ENCODE measurements around the gene PEMT.

PEMT gene

DNA sequence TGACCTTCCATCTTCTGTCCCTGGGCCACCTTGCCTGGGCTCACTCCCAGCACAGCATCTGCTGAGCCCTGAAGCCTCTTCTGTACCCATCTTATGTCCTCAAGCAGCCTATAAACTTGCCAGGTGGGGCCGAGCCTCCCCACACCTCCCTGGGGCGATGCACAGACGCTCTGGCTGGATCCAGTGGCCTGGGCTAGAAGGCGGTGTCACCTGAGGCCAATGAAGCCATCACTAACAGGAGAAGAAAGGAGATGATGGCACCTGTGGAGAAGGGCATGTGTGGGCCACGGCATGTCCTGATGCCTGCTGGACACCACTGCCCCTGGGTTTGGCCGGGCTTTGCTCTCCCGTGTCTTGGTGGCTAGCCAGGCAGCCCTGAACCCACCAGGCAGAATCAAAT lies 45.5 kb downstream of the PEMT start:
- no peaks in the 10 kb centered on the region for H3K4me1 Mint-ChIP-seq
- no peak for ATAC-seq (replicated peaks)
- peaks cover 1 to 3% of the 10 kb centered on the region in 2 donors for H3K36me3 Mint-ChIP-seq
- H3K9me3 Mint-ChIP-seq = no peaks in the 10 kb centered on the region
- H3K27ac Mint-ChIP-seq = no peak overlapping the region
- DNase-seq = no peak
- H3K4me3 Mint-ChIP-seq = no peak overlapping the region
- H3K27me3 Mint-ChIP-seq = no peaks in the 10 kb centered on the region

DNA sequence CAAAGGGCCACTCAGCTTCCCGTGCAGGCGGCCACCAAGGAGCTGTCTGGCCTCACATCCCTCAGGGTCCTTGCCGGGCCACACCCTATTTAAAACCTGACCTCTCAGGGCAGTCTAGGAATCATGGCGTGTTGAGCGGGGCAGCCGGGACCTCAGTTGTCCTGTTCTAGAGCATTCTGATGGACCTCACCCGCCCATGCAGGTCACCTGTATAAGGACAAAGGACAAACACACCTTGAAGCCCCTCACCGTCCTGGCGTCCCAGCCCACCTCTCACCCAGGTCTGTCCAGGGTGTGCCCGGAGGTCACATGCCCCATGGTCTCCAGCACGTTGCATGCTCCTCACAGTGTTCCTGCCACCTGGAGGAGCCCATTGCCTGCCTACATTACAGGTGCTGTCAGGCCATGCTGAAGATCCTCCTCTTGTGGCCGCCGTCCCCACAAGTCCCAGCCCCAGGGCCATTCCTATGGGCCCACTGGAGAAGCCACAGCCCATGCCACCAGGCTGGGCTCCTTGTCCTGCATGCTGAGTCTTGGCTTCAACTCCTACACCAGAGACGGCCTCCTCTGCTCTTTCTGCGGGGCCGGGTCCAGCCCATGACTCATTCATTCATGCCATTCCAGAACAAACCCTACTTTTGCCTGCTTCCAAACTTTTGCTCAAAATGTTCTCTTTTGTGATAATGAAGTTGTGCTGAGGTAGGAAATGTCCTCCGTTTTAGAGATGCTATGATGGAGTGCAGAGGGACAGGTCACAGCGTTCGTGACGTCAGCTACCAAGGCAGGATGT lies 46.3 kb downstream of the PEMT start:
- Mint-ChIP-seq H3K9me3 (no peaks in the 10 kb centered on the region), H3K36me3 (peaks cover 1 to 3% of the 10 kb centered on the region in 2 donors), H3K27me3 (no peaks in the 10 kb centered on the region), H3K4me1 (no peaks in the 10 kb centered on the region), H3K4me3 (no peak overlapping the region), H3K27ac (no peak overlapping the region)
- no peak for DNase-seq
- ATAC-seq (replicated peaks) = no peak

DNA sequence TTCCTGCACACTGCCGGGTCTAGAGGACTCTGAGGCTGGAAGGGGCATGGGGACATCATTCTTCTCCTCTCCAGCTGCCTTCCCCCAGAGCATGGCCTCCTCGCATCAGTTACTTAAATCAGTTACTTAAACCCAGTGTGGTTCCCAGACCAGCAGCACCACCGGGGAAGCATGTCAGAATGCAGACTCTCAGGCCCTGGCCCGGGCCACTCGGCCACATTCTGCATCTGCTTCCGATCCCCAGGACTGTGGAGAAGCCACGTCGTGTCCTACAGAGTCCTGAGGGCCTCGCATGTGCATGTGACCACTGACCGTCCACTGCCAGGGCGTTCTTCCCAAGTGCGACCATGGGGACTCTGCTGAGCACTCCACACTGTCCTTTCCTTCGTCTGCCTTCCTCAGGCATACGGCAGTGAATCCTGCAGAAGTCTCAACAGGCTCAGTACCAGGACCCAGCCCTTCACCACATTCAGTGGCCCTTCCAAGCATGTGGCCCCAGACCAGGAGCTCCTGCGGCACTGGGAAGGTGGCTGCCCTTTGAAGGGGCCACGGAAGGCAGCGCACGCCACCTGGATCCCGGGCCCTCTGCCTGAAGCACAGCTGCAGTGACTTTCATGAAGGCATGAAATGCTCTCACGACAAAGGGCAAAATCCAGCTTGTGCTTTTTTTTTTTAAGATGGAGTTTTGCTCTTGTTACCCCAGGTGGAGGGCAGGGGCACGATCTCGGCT lies 48.4 kb downstream of the PEMT start:
- H3K36me3 Mint-ChIP-seq = peaks cover 1 to 3% of the 10 kb centered on the region in 2 donors
- H3K4me3 Mint-ChIP-seq = no peak overlapping the region
- H3K27me3 Mint-ChIP-seq = no peaks in the 10 kb centered on the region
- H3K4me1 Mint-ChIP-seq = no peaks in the 10 kb centered on the region
- H3K27ac Mint-ChIP-seq = no peak overlapping the region
- no peak for ATAC-seq (replicated peaks)
- no peak for DNase-seq
- H3K9me3 Mint-ChIP-seq = no peaks in the 10 kb centered on the region

DNA sequence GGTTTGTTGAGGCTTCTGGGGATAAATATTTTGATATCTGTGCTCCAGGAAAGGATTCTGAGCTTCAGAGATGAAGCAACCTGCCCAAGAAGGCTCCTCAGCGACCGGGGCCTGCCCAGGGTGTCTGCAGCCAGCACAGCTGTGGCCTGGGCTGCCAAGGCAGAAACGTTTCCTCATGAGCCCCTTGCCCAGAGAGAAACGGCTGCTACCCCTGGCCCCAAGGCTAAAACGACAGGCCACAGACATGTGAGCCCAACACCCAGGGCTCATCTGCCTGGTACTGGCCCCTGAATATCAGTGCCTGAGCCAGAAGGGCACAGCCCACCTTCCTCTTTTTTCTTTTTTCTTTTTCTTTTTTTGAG lies 49.9 kb downstream of the PEMT start:
- DNase-seq (no peak), ATAC-seq (replicated peaks) (no peak)
- peaks cover 1 to 3% of the 10 kb centered on the region in 2 donors for H3K36me3 Mint-ChIP-seq
- H3K27ac Mint-ChIP-seq = no peak overlapping the region
- no peak overlapping the region for H3K4me3 Mint-ChIP-seq
- no peaks in the 10 kb centered on the region for H3K4me1 Mint-ChIP-seq
- no peaks in the 10 kb centered on the region for H3K27me3 Mint-ChIP-seq
- H3K9me3 Mint-ChIP-seq = no peaks in the 10 kb centered on the region

DNA sequence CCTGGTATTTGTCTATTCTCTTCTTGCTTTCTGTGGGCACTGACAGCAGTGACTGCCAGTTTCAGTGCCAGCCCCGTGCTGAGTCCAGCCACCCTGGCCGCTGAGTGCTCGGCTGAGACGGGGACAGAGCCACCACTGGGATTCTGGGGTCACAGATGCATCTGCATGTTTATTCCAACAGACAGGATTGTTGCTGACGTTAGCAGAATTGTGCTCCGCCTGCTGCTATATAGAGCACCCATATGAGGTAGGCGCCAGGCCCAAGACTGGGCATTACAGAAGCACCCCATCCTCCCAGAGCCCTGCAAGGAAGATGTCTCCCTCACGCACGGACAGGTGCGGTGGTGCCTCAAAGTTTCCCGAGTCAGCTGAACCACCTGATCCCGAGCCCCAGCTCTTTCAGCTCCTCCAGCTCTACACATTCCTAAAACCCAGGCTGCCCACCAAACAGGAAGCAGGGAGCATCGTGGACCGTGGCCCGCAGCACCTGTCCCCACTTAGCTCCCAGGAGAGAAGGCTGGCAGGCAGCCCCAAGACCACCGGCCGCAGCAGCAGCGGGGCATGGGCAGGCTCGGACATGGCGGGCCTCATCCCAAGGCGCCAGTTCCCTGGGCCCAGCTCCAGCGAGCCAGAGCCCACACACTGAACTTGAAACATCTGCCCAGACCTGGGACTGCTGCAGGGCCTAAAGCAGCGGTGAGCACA lies 50.4 kb downstream of the PEMT start:
- no peak overlapping the region for H3K27ac Mint-ChIP-seq
- H3K4me3 Mint-ChIP-seq = no peak overlapping the region
- no peak for ATAC-seq (replicated peaks)
- H3K4me1 Mint-ChIP-seq = no peaks in the 10 kb centered on the region
- H3K36me3 Mint-ChIP-seq = peaks cover 1 to 3% of the 10 kb centered on the region in 2 donors
- no peaks in the 10 kb centered on the region for H3K27me3 Mint-ChIP-seq
- H3K9me3 Mint-ChIP-seq = no peaks in the 10 kb centered on the region
- no peak for DNase-seq

DNA sequence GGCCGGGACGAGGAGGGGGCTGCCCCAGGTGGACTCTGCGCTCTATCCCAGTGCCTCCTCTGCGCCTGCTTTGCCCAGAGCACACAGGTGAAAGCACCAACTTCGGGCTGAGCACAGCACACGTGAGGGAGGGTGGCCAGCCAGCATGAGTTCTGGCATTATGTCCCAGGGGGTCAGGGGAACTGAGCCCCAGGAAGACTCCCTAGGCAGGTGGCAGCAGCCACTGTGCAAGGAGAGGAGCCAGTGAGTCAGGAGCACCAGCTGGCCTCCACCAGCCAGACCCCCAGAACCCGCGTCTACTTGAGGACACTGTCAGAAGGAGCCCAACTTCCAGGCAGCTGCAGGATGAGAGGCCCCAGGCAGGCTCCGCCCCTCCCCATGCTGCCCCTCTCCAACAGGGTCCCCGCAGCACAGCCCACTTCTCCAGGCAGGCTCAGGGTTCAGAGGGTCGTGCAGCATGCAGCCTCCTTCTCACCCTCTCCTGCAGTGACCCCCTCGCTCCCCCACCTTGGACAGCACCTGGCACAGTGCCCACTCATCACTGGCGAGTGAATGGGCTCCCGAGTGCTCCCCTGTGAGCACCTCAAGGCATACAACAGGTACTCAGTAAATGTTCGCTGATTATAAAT lies 51.1 kb downstream of the PEMT start:
- Mint-ChIP-seq H3K4me1 (no peaks in the 10 kb centered on the region), H3K27me3 (no peaks in the 10 kb centered on the region), H3K27ac (no peak overlapping the region), H3K36me3 (peaks cover 0 to 3% of the 10 kb centered on the region in 2 donors), H3K9me3 (no peaks in the 10 kb centered on the region), H3K4me3 (no peak overlapping the region)
- DNase-seq (no peak), ATAC-seq (replicated peaks) (no peak)

DNA sequence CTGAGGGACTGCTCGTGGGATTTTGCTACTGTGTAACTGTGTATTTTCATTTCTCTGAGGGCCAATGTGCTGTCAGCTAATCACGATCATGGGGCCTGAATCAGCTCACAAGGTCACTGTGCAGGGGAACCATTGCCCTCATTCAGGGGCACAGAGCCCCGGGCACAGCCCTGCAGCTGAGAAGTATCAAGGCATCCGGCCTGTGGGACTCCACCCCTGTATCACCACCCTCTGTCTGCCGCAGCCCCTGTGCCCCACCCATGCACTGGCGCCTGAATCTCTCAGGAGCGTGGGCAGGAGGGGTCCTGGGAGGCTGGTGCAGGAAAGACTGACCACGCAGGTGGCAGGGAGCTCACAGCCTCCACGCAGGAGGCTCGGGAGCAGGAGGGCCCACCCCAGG lies 51.9 kb downstream of the PEMT start:
- ATAC-seq (replicated peaks) (no peak), DNase-seq (no peak)
- Mint-ChIP-seq H3K9me3 (no peaks in the 10 kb centered on the region), H3K36me3 (peaks cover 0 to 3% of the 10 kb centered on the region in 2 donors), H3K27me3 (no peaks in the 10 kb centered on the region), H3K4me1 (no peaks in the 10 kb centered on the region), H3K27ac (no peak overlapping the region), H3K4me3 (no peak overlapping the region)

DNA sequence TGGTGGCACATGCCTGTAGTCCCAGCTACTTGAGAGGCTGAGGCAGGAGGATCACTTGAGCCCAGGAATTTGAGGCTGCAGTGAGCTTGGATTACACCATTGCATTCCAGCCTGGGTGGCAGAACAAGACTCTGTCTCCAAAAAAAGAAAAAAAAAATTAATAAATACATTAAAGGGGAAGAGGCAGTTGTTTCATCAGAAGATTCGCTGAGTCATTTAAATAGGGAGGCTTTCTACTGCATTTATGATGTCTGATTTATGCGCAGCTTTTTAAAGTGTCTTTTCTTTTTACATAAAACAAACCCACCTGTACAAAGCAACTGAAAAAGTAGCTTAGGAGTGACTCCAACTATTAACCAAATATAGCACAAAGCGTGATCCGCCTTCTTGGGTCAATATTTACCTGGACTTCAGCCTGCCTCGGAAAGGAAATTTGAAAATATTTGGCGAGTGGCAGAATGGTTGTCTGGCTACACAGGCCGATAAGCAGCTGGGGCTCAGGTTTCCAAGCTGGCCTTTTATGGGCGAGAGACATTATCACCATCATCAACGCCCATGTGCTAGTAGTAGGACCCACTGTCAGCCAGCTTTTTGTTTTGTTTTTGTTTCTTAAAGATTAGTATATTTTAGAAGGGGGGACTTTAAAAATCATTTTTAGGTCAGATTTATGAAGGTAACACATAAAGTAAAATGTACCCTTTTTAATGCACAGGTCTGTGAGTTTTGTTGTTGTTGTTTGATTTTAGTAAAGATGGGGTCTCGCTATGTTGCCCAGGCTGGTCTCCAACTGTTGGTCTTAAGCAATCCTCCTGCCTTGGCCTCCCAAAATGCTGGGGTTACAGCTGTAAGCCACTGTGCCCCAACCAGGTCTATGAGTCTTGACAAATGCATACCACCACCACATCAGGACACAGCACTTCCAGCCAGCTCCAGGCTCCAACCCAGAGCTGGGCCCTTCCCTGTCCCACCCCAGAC lies 52.8 kb downstream of the PEMT start:
- Mint-ChIP-seq H3K4me3 (no peak overlapping the region), H3K4me1 (no peaks in the 10 kb centered on the region), H3K36me3 (peaks cover 0 to under 1% of the 10 kb centered on the region in 2 donors), H3K9me3 (no peaks in the 10 kb centered on the region), H3K27me3 (no peaks in the 10 kb centered on the region), H3K27ac (no peak overlapping the region)
- ATAC-seq (replicated peaks) (no peak), DNase-seq (no peak)

DNA sequence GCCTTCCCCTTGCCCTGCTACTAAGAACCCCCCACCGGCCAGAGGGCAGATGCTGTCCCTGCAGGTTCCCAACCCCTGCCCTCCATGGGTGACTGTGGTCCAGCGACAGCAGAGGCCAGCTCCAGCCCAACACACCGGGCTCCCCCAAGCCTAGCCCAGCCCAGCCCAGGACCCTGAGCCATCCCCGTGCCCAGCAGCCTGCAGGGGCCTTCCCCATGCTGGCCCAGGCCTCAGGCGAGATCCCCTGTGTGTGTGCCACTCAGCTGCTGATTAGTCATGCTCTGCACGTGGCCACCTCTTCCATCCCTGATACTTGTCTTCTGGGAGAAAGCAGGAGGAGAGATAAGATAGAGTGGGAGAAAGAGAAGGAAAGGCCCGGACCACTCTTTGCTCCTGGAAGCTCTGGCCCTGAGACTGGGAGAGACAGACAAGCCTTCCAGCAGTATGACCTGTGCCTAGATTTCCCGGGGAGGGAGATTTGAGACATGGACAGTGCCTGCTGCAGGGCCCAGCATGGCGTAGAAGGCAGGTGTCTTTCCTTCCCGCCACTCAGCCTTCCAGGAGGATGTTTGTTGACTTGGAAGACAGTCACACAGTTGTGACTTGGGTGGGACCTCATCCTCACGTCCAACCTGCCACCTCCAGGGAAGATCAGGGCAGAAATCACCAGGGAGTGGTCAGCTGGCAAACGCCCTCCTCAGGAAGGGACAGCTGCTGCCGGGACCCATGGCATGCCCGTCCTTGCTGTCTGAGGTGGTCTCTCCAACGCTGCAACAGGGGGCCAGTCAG lies 54.0 kb downstream of the PEMT start:
- Mint-ChIP-seq H3K4me1 (peaks cover 0 to 1% of the 10 kb centered on the region in 2 donors), H3K4me3 (no peak overlapping the region), H3K36me3 (no peaks in the 10 kb centered on the region), H3K27me3 (no peaks in the 10 kb centered on the region), H3K27ac (no peak overlapping the region), H3K9me3 (no peaks in the 10 kb centered on the region)
- ATAC-seq (replicated peaks) (no peak), DNase-seq (no peak)

DNA sequence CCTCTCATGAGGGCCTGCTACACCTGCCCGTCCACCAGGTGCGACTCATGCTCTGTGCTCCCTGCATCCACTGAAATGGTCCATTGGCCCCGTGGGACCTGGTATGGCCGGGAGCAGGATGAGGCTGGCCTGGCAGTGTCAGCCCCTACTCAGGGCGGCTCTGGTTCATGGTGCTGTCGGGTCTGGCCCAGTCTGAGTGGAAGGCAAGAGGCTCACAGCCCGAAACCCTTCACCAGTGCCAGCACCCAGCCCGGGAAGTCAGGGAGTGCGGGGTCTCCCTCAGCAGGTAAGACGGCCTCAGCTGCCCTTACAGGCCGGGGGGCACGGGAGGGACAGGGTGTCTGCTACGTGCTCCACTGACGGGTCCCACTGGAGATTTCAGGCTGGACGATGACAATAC lies 54.8 kb downstream of the PEMT start:
- Mint-ChIP-seq H3K9me3 (no peaks in the 10 kb centered on the region), H3K36me3 (no peaks in the 10 kb centered on the region), H3K27ac (no peak overlapping the region), H3K4me1 (peaks cover 0 to 1% of the 10 kb centered on the region in 2 donors), H3K4me3 (no peak overlapping the region), H3K27me3 (no peaks in the 10 kb centered on the region)
- DNase-seq (no peak), ATAC-seq (replicated peaks) (no peak)

DNA sequence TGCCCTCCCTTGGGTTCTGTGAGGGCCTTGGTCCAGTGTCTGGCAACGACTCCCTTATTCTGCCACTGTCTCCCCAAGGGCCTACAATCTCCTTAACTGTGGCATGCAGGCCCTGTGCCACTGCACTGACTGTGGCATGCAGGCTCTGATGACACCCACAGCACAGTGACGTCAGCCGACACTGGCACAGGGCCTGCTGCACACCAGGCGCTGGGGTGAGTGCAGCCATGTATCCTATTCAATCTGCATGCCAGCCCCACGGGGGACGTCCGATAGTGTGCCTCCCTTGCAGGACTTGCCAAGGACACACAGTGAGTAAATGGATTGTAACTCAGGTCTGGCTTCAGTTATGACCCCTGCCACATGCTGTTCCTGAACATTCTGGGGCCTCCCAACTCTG lies 55.6 kb downstream of the PEMT start:
- DNase-seq (no peak), ATAC-seq (replicated peaks) (no peak)
- peaks cover 0 to 1% of the 10 kb centered on the region in 2 donors for H3K4me1 Mint-ChIP-seq
- H3K27ac Mint-ChIP-seq = no peak overlapping the region
- H3K4me3 Mint-ChIP-seq = no peak overlapping the region
- no peaks in the 10 kb centered on the region for H3K9me3 Mint-ChIP-seq
- no peaks in the 10 kb centered on the region for H3K36me3 Mint-ChIP-seq
- H3K27me3 Mint-ChIP-seq = no peaks in the 10 kb centered on the region

DNA sequence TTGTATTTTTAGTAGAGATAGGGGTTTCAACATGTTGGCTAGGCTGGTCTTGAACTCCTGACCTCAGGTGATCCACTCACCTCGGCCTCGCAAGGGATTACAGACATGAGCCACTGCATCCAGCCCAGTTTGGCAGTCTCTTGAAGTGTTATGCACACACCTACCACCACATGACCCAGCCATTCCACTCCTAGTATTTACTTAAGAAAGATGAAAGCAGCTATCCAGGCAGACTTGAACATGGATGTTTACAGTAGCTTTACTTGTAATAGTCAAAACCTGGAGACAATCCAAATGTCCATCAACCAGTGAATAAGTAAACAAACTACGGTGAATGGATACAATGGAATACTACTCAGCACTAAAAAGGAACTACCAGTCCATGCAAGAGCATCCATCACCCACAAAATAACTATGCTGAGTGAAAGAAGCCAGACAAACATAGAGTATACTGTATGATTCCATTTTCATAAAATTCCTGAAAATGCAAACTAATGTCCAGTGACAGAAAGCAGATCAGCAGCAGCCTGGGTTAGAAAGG lies 57.5 kb downstream of the PEMT start:
- H3K4me1 Mint-ChIP-seq = peaks cover 0 to 1% of the 10 kb centered on the region in 2 donors

DNA sequence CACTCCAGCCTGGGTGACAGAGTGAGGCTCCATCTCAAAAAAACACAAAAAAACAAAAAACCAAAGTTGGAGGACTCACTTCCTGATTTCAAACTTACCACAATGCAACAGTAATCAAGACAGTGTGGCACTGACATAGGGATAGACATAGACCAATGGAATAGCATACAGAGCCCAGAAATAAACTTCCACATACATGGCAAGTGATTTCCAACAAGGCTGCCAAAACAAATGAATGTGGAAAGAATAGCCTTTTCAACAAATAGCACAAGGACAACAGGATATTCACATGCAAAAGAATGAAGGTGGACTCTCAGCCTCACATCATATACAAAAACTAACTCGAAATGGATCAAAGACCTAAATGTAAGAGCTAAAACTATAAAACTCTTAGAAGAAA lies 58.5 kb downstream of the PEMT start:
- Mint-ChIP-seq H3K36me3 (no peaks in the 10 kb centered on the region), H3K27me3 (no peaks in the 10 kb centered on the region), H3K4me1 (peaks cover 0 to 1% of the 10 kb centered on the region in 2 donors), H3K27ac (no peak overlapping the region), H3K9me3 (no peaks in the 10 kb centered on the region), H3K4me3 (no peak overlapping the region)
- DNase-seq (no peak), ATAC-seq (replicated peaks) (no peak)

More for the DNA sequence above, 57.5 kb downstream of the PEMT start:
- Mint-ChIP-seq H3K9me3 (no peaks in the 10 kb centered on the region), H3K4me3 (no peak overlapping the region), H3K36me3 (no peaks in the 10 kb centered on the region), H3K27ac (no peak overlapping the region), H3K27me3 (no peaks in the 10 kb centered on the region)
- no peak for ATAC-seq (replicated peaks)
- no peak for DNase-seq
